ENCODE results near the gene AGBL4. TPM values are rescaled to one million over a fixed set of nuclear protein-coding genes. Genes with fewer than 3 reads are reported as not detected.
"Not testable (repeated sequence)": the region's sequence is repeated elsewhere in the genome, so short reads cannot be mapped to it uniquely, and the experiment has no call there.

AGBL4 gene
- total RNA-seq, 2 donors from 2014 or later: 0.40 to 5.5 TPM

DNA sequence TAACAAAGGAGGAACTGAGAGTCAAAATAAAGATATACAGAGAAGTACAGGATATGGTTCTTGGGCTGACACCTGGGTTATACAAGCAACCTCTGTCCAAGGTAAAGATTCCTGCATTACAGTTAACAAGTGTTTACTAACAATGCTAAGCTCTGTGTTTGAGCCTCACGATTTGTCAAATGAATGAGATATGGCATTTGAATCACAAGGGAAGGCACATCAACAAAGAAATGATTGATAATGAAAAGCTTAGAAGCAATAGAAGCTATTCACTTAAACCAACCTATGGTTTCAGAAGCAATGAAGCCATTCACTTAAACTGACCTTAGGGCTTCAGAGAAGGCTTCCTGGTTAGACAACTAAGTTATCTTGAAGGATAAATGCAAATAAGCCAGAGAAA, 199.5 kb downstream of the AGBL4 start:
- Histone ChIP-seq H3K9me3 (ENCODE audit: control insufficient read depth, low read length) (peaks cover 74% of the 10 kb centered on the region), H3K4me1 (ENCODE audit: control insufficient read depth, insufficient read depth, low read length) (no peaks in the 10 kb centered on the region), H3K4me3 (ENCODE audit: low read length) (no peak overlapping the region), H3K9ac (ENCODE audit: extremely low read depth, low read length, poor library complexity, severe bottlenecking) (no peak overlapping the region), H3K27ac (ENCODE audit: low read depth, low read length) (no peak overlapping the region), H3K36me3 (ENCODE audit: control insufficient read depth, insufficient read depth, low read length) (no peaks in the 10 kb centered on the region), H3K27me3 (ENCODE audit: control insufficient read depth, insufficient read depth, low read length, poor library complexity, severe bottlenecking) (no peaks in the 10 kb centered on the region)
- H3K27ac Mint-ChIP-seq: no peak overlapping the region
- no peak overlapping the region for H3K4me3 Mint-ChIP-seq
- H3K4me1 Mint-ChIP-seq: no peaks in the 10 kb centered on the region
- 0% methylated on average over 1 of the region's 1 CpG; no CpG with 5 or more reads in 1 of the 2 experiments for WGBS, 2 experiments (ENCODE audit: insufficient coverage in 1 of 2, insufficient read length in 1 of 2)
- no peak for DNase-seq
- no peak for TF ChIP-seq CTCF (conservative IDR thresholded peaks at IDR 0.05)
- H3K27me3 Mint-ChIP-seq (ENCODE audit: insufficient read depth): no peaks in the 10 kb centered on the region
- no peaks in the 10 kb centered on the region for H3K36me3 Mint-ChIP-seq (ENCODE audit: low read depth)
- H3K9me3 Mint-ChIP-seq: peaks cover 90% of the 10 kb centered on the region

DNA sequence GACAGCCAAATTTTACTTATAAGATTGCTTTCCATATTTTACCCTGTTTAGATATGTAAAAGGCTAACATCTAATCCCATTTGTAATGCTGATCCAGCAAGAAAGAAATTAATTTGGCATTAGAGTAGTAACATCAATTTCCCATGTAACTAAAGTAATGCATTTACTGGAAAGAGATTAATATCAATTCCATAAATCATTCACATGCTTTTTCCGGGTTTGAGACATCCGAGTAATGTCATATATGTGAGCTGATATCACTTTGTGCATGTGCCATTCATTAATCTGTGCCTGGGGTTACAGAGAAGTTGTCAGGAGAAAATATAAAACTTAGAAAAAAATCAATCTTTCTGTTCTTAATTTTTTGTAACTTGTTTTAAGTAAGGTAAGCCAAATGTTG, 206.1 kb downstream of the AGBL4 start:
- Mint-ChIP-seq H3K4me3 (no peak overlapping the region), H3K4me1 (no peaks in the 10 kb centered on the region), H3K27me3 (ENCODE audit: insufficient read depth) (no peaks in the 10 kb centered on the region), H3K36me3 (ENCODE audit: low read depth) (no peaks in the 10 kb centered on the region), H3K9me3 (peaks cover 86% of the 10 kb centered on the region), H3K27ac (no peak overlapping the region)
- no peaks in the 10 kb centered on the region for H3K27me3 ChIP-seq (ENCODE audit: control insufficient read depth, insufficient read depth, low read length, poor library complexity, severe bottlenecking)
- no peak overlapping the region for H3K4me3 ChIP-seq (ENCODE audit: low read length)
- H3K9me3 ChIP-seq (ENCODE audit: control insufficient read depth, low read length): peaks cover 77% of the 10 kb centered on the region
- 81% methylated on average over 2 of the region's 2 CpGs; no CpG with 5 or more reads in 1 of the 2 experiments for WGBS, 2 experiments (ENCODE audit: insufficient coverage in 1 of 2, insufficient read length in 1 of 2)
- H3K27ac ChIP-seq (ENCODE audit: low read depth, low read length): no peak overlapping the region
- no peak for DNase-seq
- H3K9ac ChIP-seq (ENCODE audit: extremely low read depth, low read length, poor library complexity, severe bottlenecking): no peak overlapping the region
- TF ChIP-seq CTCF (conservative IDR thresholded peaks at IDR 0.05): no peak
- no peaks in the 10 kb centered on the region for H3K36me3 ChIP-seq (ENCODE audit: control insufficient read depth, insufficient read depth, low read length)
- H3K4me1 ChIP-seq (ENCODE audit: control insufficient read depth, insufficient read depth, low read length): no peaks in the 10 kb centered on the region

- H3K9me3 Mint-ChIP-seq: peaks cover 79% of the 10 kb centered on the region
- not testable (repeated sequence) for H3K27me3 Mint-ChIP-seq (ENCODE audit: insufficient read depth); H3K36me3 ChIP-seq (ENCODE audit: control insufficient read depth, insufficient read depth, low read length); H3K4me3 Mint-ChIP-seq; H3K27me3 ChIP-seq (ENCODE audit: control insufficient read depth, insufficient read depth, low read length, poor library complexity, severe bottlenecking); H3K27ac Mint-ChIP-seq; H3K9ac ChIP-seq (ENCODE audit: extremely low read depth, low read length, poor library complexity, severe bottlenecking); H3K4me1 Mint-ChIP-seq; DNase-seq; H3K4me1 ChIP-seq (ENCODE audit: control insufficient read depth, insufficient read depth, low read length); H3K36me3 Mint-ChIP-seq (ENCODE audit: low read depth); H3K27ac ChIP-seq (ENCODE audit: low read depth, low read length)
- 84 to 90% methylated on average over 8 to 17 of the region's 17 CpGs for WGBS, 2 experiments (ENCODE audit: insufficient coverage in 1 of 2, insufficient read length in 1 of 2)
- H3K4me3 ChIP-seq (ENCODE audit: low read length): peak overlapping the region; percentile 29
- peaks cover 54% of the 10 kb centered on the region for H3K9me3 ChIP-seq (ENCODE audit: control insufficient read depth, low read length)
Measured at GRCh38 chr1:49787013-49787412, 236.7 kb downstream of the AGBL4 start.

DNA sequence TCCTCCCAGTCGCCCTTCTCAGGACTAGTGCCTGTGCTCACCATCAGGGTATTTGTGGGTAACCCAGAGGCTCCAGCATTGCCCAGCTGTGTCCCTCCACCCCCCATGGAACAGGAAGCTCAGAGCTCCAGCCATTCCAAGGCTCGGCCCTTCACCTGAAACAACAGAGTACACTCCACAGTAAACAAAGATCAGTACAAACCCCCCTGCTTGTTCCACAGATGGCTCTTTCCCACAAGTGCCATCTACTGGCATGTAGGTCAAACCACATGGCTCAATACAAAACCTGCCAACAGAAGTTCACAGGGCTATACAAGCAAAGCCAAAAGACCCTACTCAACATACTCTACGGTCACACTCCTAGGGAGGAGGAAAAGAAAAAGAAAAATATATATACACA, 258.7 kb downstream of the AGBL4 start:
- Mint-ChIP-seq H3K4me1 (no peaks in the 10 kb centered on the region), H3K9me3 (peaks cover 89% of the 10 kb centered on the region), H3K27me3 (ENCODE audit: insufficient read depth) (no peaks in the 10 kb centered on the region), H3K36me3 (ENCODE audit: low read depth) (no peaks in the 10 kb centered on the region), H3K4me3 (no peak overlapping the region), H3K27ac (no peak overlapping the region)
- Histone ChIP-seq H3K4me3 (ENCODE audit: low read length) (no peak overlapping the region), H3K9ac (ENCODE audit: extremely low read depth, low read length, poor library complexity, severe bottlenecking) (no peak overlapping the region), H3K4me1 (ENCODE audit: control insufficient read depth, insufficient read depth, low read length) (no peaks in the 10 kb centered on the region), H3K9me3 (ENCODE audit: control insufficient read depth, low read length) (peaks cover 85% of the 10 kb centered on the region), H3K36me3 (ENCODE audit: control insufficient read depth, insufficient read depth, low read length) (no peaks in the 10 kb centered on the region), H3K27ac (ENCODE audit: low read depth, low read length) (no peak overlapping the region), H3K27me3 (ENCODE audit: control insufficient read depth, insufficient read depth, low read length, poor library complexity, severe bottlenecking) (no peaks in the 10 kb centered on the region)
- no peak for DNase-seq
- 64% methylated on average over 2 of the region's 3 CpGs; no CpG with 5 or more reads in 1 of the 2 experiments for WGBS, 2 experiments (ENCODE audit: insufficient coverage in 1 of 2, insufficient read length in 1 of 2)
- TF ChIP-seq CTCF (conservative IDR thresholded peaks at IDR 0.05): no peak

GRCh38 chr1:49738118-49738517, 285.6 kb downstream of the AGBL4 start:
- DNase-seq; H3K36me3 Mint-ChIP-seq (ENCODE audit: low read depth); H3K27me3 Mint-ChIP-seq (ENCODE audit: insufficient read depth); H3K4me3 ChIP-seq (ENCODE audit: low read length); H3K27me3 ChIP-seq (ENCODE audit: control insufficient read depth, insufficient read depth, low read length, poor library complexity, severe bottlenecking); H3K4me3 Mint-ChIP-seq; H3K9ac ChIP-seq (ENCODE audit: extremely low read depth, low read length, poor library complexity, severe bottlenecking); H3K36me3 ChIP-seq (ENCODE audit: control insufficient read depth, insufficient read depth, low read length); H3K4me1 ChIP-seq (ENCODE audit: control insufficient read depth, insufficient read depth, low read length); H3K27ac Mint-ChIP-seq; H3K4me1 Mint-ChIP-seq; H3K27ac ChIP-seq (ENCODE audit: low read depth, low read length): not testable (repeated sequence)
- peaks cover 37% of the 10 kb centered on the region for H3K9me3 ChIP-seq (ENCODE audit: control insufficient read depth, low read length)
- H3K9me3 Mint-ChIP-seq: peaks cover 87% of the 10 kb centered on the region
- 84 to 85% methylated on average over 8 to 9 of the region's 9 CpGs for WGBS, 2 experiments (ENCODE audit: insufficient coverage in 1 of 2, insufficient read length in 1 of 2)
